SU-DHL-6 (cell line): Measurements from ENCODE around the gene LZTR1.

Experiments
- CTCF ChIP-seq: fragments of 200-600 bp; sonication (generic); IDR thresholded peaks from one replicate; pipeline ENCODE4 v1.5.1; 2017; ENCODE audit warnings: antibody characterized with exemption, mild to moderate bottlenecking, low read length, moderate library complexity; ENCODE audit not compliant: insufficient read depth, poor library complexity, severe bottlenecking
- EZH2phosphoT487 ChIP-seq: fragments of 200-600 bp; sonication (generic), shearing (Covaris generic); conservative IDR thresholded peaks from 2 replicates; pipeline ENCODE4 v1.6.1; 2018; ENCODE audit warnings: mild to moderate bottlenecking, antibody characterized with exemption, low read length, moderate library complexity, mixed read lengths

GRCh38 chr22:20940904-20941385 is 41.2 kb upstream of the LZTR1 start:
- TF ChIP-seq CTCF = no peak
- no peak for TF ChIP-seq EZH2phosphoT487
